GM10266 (cell line): Measurements from ENCODE around the gene TMEM179.

Experiments used
- DNase-seq: peaks from one replicate; pipeline ENCODE4 v3.0.0; 2012; ENCODE audit errors: extremely low spot score
- CTCF ChIP-seq: IDR thresholded peaks from 2 replicates; pipeline ENCODE4 v1.5.1; 2012; ENCODE audit warnings: mild to moderate bottlenecking, low read depth; ENCODE audit not compliant: control insufficient read depth, insufficient read depth; ENCODE audit errors: missing control alignments

Gene TMEM179

GRCh38 chr14:104594310-104595046, 10.1 kb downstream of the TMEM179 start:
- no peak for TF ChIP-seq CTCF
- DNase-seq = no peak

DNA sequence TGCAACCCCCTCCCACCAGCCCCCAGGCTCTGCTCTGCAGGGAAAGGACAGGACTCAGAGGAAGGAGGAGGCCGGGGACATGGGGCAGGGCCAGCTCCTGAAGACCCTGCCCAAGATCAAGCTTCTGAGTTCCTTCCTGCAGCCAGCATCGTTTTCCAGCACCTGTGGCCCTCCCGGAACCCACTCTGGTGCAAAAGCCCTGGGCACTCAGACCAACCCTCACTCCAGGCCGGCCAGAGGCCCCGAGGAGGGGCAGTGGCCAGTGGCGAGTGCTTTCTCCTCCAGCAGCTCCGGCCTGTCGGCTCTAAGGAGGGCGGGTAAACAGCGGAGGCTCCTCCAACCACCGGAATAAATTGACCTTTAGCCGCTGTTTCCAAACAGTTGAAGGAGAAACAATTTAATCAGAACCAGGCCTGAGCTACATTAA, 10.8 kb downstream of the TMEM179 start:
- TF ChIP-seq CTCF = no peak
- no peak for DNase-seq

DNA sequence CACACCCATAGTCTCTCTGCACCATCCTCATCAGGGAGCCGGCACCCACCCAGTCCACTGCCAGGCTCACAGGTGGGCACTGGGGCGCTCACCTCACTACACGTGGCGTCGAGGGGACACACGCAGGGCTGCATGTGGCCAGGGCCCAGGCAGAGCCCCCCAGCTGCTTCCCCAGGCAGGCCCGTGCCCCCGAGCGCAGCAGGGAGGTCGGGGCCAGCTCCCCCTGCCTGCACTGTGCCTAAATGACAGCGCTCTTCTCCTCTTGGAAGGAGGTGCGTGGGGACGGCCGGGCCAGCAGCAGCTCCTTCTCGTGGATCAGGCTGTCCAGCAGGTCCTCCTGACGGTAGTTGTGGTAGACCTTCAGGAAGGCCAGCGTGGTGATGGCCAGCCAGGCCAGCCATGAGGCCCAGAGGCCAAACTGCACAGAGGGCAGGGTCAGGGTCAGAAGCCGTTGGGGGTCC, 11.3 kb downstream of the TMEM179 start:
- TF ChIP-seq CTCF = no peak
- no peak for DNase-seq

DNA sequence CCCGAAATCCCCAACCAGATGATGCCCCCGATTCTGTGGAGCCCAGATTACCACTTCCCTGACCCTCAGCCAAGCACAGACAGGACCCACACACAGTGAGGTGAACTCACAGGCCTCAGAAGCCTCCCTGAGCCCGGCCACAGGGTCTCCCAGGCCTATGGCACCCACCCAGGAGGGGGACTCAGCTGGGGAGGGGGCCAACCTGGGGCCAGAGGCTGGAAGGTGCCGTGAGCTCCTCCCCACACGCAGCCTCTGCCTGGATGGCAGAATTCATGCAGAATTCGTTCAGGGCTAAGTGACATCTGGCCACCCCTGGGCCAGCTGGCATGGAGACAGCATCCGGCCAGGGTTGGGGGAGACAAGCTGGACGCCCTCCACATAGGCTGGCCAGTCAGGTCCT, 11.8 kb downstream of the TMEM179 start:
- no peak for TF ChIP-seq CTCF
- no peak for DNase-seq

- no peak for DNase-seq
- TF ChIP-seq CTCF = no peak
These were observed 12.3 kb downstream of the TMEM179 start for GRCh38 chr14:104592292-104592672.

GRCh38 chr14:104591506-104592291, 12.9 kb downstream of the TMEM179 start:
- no peak for DNase-seq

More at GRCh38 chr14:104591506-104592291, 12.9 kb downstream of the TMEM179 start:
- no peak for TF ChIP-seq CTCF
